K562 (cell line): Measurements from ENCODE around the gene KIF21A. TPM values are rescaled to one million over a fixed set of nuclear protein-coding genes. Genes with fewer than 3 reads are reported as not detected.

Experiments
- ATAC-seq: fragments of 200-7000 bp; cut with Tn5 transposase; 3 replicates; pipeline ENCODE4 v1.9.1; 2020; ENCODE audit warnings: moderate library complexity
- BruUV-seq: library from RNA; stranded (reverse); fragments of 400-500 nt; replicated peaks from 2 replicates; lab custom pipeline; 2021; lab: Mats Ljungman, UMichigan
- CTCF ChIA-PET: fragments of 300-600 bp; formaldehyde crosslinking; extraction: SDS; loops from one replicate; lab custom pipeline; 2021; ENCODE audit warnings: low intra/inter-chr PET ratio; lab: Yijun Ruan, JAX
- POLR2A ChIA-PET: fragments of 300-600, 350-650 bp; sonication (Branson Sonifier 250); formaldehyde crosslinking; extraction: SDS; loops from one replicate; lab custom pipeline; 2021; ENCODE audit warnings: antibody characterized with exemption, inconsistent platforms; lab: Yijun Ruan, JAX
- DNase-seq, 4 experiments: peaks; one replicate each; pipeline versions ENCODE4 v3.0.0 to v3.0.0-alpha.2; 2011 to 2018; ENCODE audit warnings: low spot score in 3 of 4, mixed read lengths in 3 of 4; ENCODE audit errors: extremely low read depth in 1 of 4
- FAIRE-seq: peaks from 2 replicates; lab custom pipeline; 2011; peaks lifted over from hg19 to GRCh38; lab: Jason Lieb, UNC
- H2AFZ ChIP-seq: 2 replicates; pipeline ENCODE4 v1.6.0; 2011; ENCODE audit warnings: low read depth, low read length, control low read depth, inconsistent platforms
- H3K27ac ChIP-seq: fragments of 200-600 bp; 3 replicates; pipeline ENCODE4 v1.8.0; 2011; ENCODE audit warnings: low read depth, mild to moderate bottlenecking, control low read depth, inconsistent platforms, low read length, moderate library complexity, mixed read lengths; ENCODE audit errors: extremely low read depth
- H3K27me3 ChIP-seq, 2 experiments: fragments of 300-600 bp in 1 of 2; 2 replicates in 1 of 2; 3 replicates in 1 of 2; pipeline versions ENCODE4 v1.6.0 to v1.8.0; 2011; ENCODE audit warnings: inconsistent platforms in 2 of 2, low read length in 2 of 2, mild to moderate bottlenecking in 1 of 2, mixed read lengths in 1 of 2, moderate library complexity in 1 of 2; ENCODE audit not compliant: control insufficient read depth in 2 of 2, insufficient read depth in 2 of 2
- H3K36me3 ChIP-seq: fragments of 300-600 bp; 3 replicates; pipeline ENCODE4 v1.8.0; 2011; ENCODE audit warnings: mild to moderate bottlenecking, low read length, inconsistent platforms; ENCODE audit not compliant: control insufficient read depth, insufficient read depth
- H3K4me1 ChIP-seq, 2 experiments: fragments of 200-600 bp in 1 of 2; replicated peaks in 1 of 2; 2 replicates in 1 of 2; 3 replicates in 1 of 2; pipeline versions ENCODE4 v1.5.1 to v1.8.0; 2011; ENCODE audit warnings: inconsistent platforms in 2 of 2, low read length in 2 of 2, mild to moderate bottlenecking in 1 of 2, mixed read lengths in 1 of 2, moderate library complexity in 1 of 2; ENCODE audit not compliant: control insufficient read depth in 2 of 2, insufficient read depth in 2 of 2
- H3K4me2 ChIP-seq: 2 replicates; pipeline ENCODE4 v1.6.1; 2011; ENCODE audit warnings: low read length, control low read depth, inconsistent platforms, mixed read lengths; ENCODE audit not compliant: insufficient read depth
- H3K4me3 ChIP-seq: fragments of 200-600 bp; sonication (generic), shearing (Covaris generic); 2 replicates; pipeline ENCODE4 v1.5.1; 2016; ENCODE audit warnings: control low read depth, inconsistent platforms
- H3K79me2 ChIP-seq: fragments of 200-600 bp; 3 replicates; pipeline ENCODE4 v1.8.0; 2011; ENCODE audit warnings: low read length, inconsistent platforms; ENCODE audit not compliant: control insufficient read depth, insufficient read depth
- H3K9ac ChIP-seq, 2 experiments: 2 replicates each; pipeline versions ENCODE4 v1.6.0 to v1.6.1; 2011; ENCODE audit warnings: low read depth in 2 of 2, low read length in 2 of 2, control low read depth in 1 of 2, inconsistent platforms in 1 of 2, mild to moderate bottlenecking in 1 of 2, mixed read lengths in 1 of 2; ENCODE audit not compliant: insufficient read depth in 1 of 2
- H3K9me1 ChIP-seq: one replicate; pipeline ENCODE4 v1.6.0; 2011; ENCODE audit warnings: inconsistent platforms, mild to moderate bottlenecking, low read length, moderate library complexity; ENCODE audit not compliant: control insufficient read depth, insufficient read depth
- H3K9me3 ChIP-seq: replicated peaks from 2 replicates; pipeline ENCODE4 v1.5.1; 2011; ENCODE audit warnings: low read depth, low read length, inconsistent platforms; ENCODE audit not compliant: control insufficient read depth, insufficient read depth
- H4K20me1 ChIP-seq: replicated peaks from 2 replicates; pipeline ENCODE4 v1.6.1; 2011; ENCODE audit warnings: low read length, inconsistent platforms, mixed read lengths; ENCODE audit not compliant: control insufficient read depth, insufficient read depth
- BRF1 ChIP-seq: IDR thresholded peaks from 3 replicates; pipeline ENCODE4 v1.6.1; 2011; ENCODE audit warnings: borderline replicate concordance, mild to moderate bottlenecking; ENCODE audit not compliant: insufficient read length; ENCODE audit errors: extremely low read depth
- EP400 ChIP-seq: fragments of 450-650 bp; IDR thresholded peaks from 2 replicates; pipeline ENCODE4 v1.6.1; 2017; ENCODE audit warnings: antibody characterized with exemption, mild to moderate bottlenecking, moderate library complexity
- HEY1 ChIP-seq: fragments of 250-450 bp; sonication (Bioruptor Pico); IDR thresholded peaks from 2 replicates; pipeline ENCODE4 v1.5.0; 2020; ENCODE audit warnings: mild to moderate bottlenecking, moderate library complexity, borderline replicate concordance
- LARP7 ChIP-seq: fragments of 450-650 bp; IDR thresholded peaks from 2 replicates; pipeline ENCODE4 v1.6.1; 2016
- TBL1XR1 ChIP-seq, 2 experiments: IDR thresholded peaks; 2 replicates each; pipeline ENCODE4 v1.6.1; 2012; ENCODE audit warnings: improper control_type of control experiment in 2 of 2, low read length in 2 of 2, mild to moderate bottlenecking in 1 of 2
- U2AF1 ChIP-seq: fragments of 200-400 bp; formaldehyde crosslinking; optimal IDR thresholded peaks from 2 replicates; pipeline ENCODE3; 2017; ENCODE audit warnings: mild to moderate bottlenecking, low read depth, low read length, moderate library complexity
- ZNF140 ChIP-seq: fragments of 250-450 bp; sonication (Bioruptor Pico); IDR thresholded peaks from 2 replicates; pipeline ENCODE4 v1.8.0; 2021; ENCODE audit warnings: moderate library complexity, mild to moderate bottlenecking, inconsistent platforms
- ZNF197 ChIP-seq: fragments of 200-800 bp; sonication (Bioruptor generic); IDR thresholded peaks from 2 replicates; pipeline ENCODE4 v1.6.1; 2016; ENCODE audit warnings: low read depth, missing genetic modification characterization, missing compliant biosample characterization
- WGBS: fragments of 100-300 bp; shearing (Covaris generic); methylation state at CpG from one replicate; pipeline ENCODE4 v1.1.6; 2016; ENCODE audit warnings: low coverage, mixed read lengths; ENCODE audit not compliant: insufficient coverage; ENCODE audit errors: missing lambda C conversion rate; 5-methylcytosine and 5-hydroxymethylcytosine counted together
- in situ Hi-C: fragments of 300-500 bp; cut with MboI; formaldehyde crosslinking; loops from 4 replicates; pipeline ENCODE4 v1.15.0; 2018; ENCODE audit warnings: inconsistent platforms, mixed read lengths
- intact Hi-C: fragments of 100-400 bp; cut with micrococcal nuclease; formaldehyde crosslinking; loops from 2 replicates; pipeline ENCODE4 v1.14.2; 2022
- polyA plus RNA-seq, 8 experiments: library from polyadenylated mRNA; depleted of rRNA in 4 of 8; stranded (reverse) in 5 of 8; unstranded in 3 of 8; fragments of >200 nt; fragmentation: Nextera tagmentation in 2 of 8; fragmentation: Illumina TruSeq in 1 of 8; extraction: Ambion mirVana in 2 of 8; extraction: Trizol in 1 of 8; gene quantifications; 2 replicates each; pipeline versions ENCODE4 v1.2.1 to v1.2.3, GENCODE V29; 2011 to 2014; ENCODE audit warnings: inconsistent platforms in 1 of 8, missing spikeins in 1 of 8
- total RNA-seq, 7 experiments: library from RNA; depleted of rRNA in 6 of 7; stranded (reverse); fragments of >200 nt in 6 of 7; fragmentation: Illumina TruSeq in 2 of 7; extraction: Trizol in 2 of 7; gene quantifications; 2 replicates each; pipeline versions ENCODE4 v1.2.1 to v1.2.3, GENCODE V29; 2011 to 2021; ENCODE audit warnings: low replicate concordance in 1 of 7

Gene KIF21A
- total and polyA plus RNA-seq, 9 of the 15 experiments (the other 6 are each of a cell fraction or from before 2014, with no cell fraction given) = 17.7 to 45.0 (median 30.3) TPM

DNA sequence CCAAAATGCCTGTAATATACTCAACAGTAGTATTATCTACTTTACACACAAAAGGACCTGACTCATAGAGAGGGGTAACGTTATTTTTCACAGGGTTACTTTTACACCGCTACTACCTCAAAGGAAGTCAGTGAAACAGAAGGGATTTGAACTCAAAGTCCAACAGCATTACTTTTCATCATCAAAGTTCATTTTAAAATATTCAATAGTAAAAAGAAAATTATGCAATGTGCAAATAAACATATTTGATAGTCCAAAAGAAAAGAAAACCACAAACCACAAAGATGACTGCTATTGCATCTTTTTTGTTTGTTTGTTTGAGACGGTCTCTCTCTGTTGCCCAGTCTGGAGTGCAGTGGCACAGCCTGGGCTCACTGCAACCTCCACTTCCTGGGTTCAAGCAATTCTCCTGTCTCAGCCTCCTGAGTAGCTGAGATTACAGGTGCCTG is 15.5 kb downstream of the KIF21A start (continued):
- no peak for TF ChIP-seq TBL1XR1 (IDR thresholded peaks at IDR 0.05; ENCODE audit: low read length in 2 of 2)
- TF ChIP-seq ZNF197 (CRISPR knock-in tag) = no peak
- TF ChIP-seq U2AF1 = no peak
- TF ChIP-seq, all 486 proteins: peak for 0

DNA sequence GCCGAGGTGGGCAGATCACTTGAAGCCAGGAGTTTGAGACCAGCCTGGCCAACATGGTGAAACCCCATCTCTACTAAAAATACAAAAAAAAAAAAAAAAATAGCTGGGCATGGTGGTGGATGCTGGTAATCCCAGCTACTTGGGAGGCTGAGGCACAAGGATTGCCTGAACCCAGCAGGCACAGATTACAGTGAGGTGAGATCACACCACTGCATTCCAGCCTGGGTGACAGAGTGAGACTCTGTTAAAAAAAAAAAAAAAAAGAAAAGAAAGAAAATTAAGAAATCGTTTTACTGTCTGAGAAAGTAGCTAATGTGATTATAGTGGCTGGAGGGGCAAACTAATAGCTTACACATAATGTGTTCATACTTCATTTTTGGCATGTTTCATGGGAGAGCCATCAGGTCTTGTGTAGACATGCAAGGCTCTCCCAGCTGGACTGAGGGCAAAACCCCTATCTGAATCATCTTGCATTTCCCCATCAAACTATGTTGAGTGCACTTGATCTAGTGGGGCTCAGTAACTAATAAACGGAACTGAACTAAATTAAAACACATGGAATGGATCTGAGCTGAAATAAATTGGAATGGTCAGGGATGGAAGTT is 16.2 kb downstream of the KIF21A start:
- CTCF ChIA-PET = no interaction called here
- Histone ChIP-seq H3K79me2 (peaks cover 57% of the 10 kb centered on the region), H3K9me3 (no peaks in the 10 kb centered on the region), H3K9me1 (no peaks in the 10 kb centered on the region), H4K20me1 (no peaks in the 10 kb centered on the region), H2AFZ (no peak overlapping the region), H3K4me3 (no peak overlapping the region), H3K27ac (no peak overlapping the region), H3K36me3 (no peaks in the 10 kb centered on the region), H3K9ac (no peak overlapping the region), H3K4me1 (0 out of 5 replicates have a peak, but pooled peaks cover 0 to under 1% of the 10 kb centered on the region in 2 experiments), H3K4me2 (no peak overlapping the region), H3K27me3 (no peaks in the 10 kb centered on the region)
- FAIRE-seq = no peak
- 0 out of 3 replicates have a peak, but pooled peaks have one; percentile 27 for ATAC-seq
- no TSS peak for BruUV-seq
- TF ChIP-seq EP400 (no peak), LARP7 (no peak), ZNF140 (CRISPR knock-in tag) (no peak), HEY1 (CRISPR knock-in tag) (no peak), BRF1 (no peak)
- POLR2A ChIA-PET = interaction anchor here (0.7 to 1.4 kb wide), 2 partner anchors 9 to 15 kb away, joined by 3 read pairs; no protein-coding TSS in a partner anchor
- 39% methylated on average over 3 of the region's 3 CpGs for WGBS
- in situ Hi-C loops (no loop called here), intact Hi-C loops (no loop called here)
- no peak for DNase-seq
